EH (cell line): Measurements from ENCODE around the gene ATF6.
"Not testable (repeated sequence)": the region's sequence is repeated elsewhere in the genome, so short reads cannot be mapped to it uniquely, and the experiment has no call there.

Source experiments
- DNase-seq: peaks from one replicate; pipeline ENCODE4 v3.0.0-alpha.2; 2015; ENCODE audit warnings: low read depth

The ATF6 gene

DNA sequence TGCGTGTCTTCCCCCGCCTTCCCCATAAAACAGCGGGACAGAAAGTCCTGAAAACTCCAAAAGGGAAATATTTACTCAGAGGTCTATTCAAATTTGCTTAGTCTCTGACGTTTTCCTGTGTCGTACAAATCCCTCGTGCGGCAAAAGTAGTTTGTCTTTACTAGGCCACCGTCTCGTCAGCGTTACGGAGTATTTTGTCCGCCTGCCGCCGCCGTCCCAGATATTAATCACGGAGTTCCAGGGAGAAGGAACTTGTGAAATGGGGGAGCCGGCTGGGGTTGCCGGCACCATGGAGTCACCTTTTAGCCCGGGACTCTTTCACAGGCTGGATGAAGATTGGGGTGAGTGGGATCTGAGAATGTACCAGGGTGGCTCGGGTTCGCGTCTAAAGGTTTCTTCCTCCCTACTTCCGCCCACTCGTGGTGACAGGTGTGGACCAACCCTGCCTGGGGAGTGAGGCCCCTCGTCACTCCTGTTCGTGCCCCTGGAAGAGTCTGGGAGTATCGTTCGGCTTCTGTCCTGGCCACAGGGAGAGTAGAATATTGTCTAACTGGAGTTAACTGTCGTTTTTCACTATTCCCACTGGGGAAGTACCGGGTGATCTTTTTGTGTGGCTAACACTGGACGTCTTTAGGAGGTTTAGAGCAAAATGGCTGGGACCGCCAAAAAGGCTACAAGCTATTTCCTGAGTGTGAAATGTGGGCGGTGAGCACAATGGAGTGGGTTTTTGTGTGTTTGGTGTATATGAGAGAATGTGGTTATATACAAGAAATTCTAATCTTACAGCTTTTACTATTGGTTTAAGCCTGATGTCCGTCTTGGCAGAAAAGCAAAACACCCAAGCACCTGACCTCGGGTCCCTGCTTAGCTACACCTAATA lies at the start of gene ATF6:
ATF6 (plus strand) TSS at position 219 of the 880 bp plus-strand sequence; CDS start at position 260, 41 bp downstream.
- DNase-seq = peak; percentile 91

DNA sequence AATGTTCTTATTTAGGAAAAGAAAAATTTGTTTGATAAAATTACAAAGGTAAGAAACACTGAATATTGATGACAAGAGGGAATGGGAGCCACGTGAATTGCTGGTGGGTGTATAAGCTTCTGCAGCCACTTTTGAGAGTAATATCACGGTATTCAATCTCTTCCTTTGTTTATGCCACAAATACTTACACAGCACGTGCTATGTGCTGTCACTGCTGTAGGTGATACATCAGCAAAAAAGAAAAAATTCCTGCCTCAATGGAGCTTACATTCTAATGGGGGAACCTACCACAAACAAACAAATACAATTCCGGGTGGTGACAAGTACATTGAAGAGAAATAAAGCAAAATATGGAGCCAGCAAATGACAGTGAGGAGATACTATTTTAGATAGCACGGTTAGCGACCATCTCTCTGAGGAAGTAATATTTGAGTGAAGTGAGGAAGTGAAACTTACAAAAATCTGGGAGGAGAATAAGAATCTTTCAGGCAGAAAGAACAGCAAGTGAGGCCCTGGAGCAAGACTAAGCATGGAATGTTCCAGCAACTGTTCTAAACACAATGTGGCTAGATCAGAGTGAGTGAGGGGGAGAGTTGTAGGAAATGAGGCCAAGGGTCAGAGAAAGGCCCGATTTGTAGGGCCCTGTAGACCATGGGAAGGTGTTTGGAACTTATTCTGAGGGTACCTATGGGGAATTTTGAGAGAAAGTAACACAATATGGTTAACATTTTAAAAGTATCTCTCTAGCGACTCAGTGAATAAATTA lies 47.4 kb upstream of the ATF6 start:
- no peak for DNase-seq

- DNase-seq = no peak
These were observed 46.9 kb upstream of the ATF6 start for GRCh38 chr1:161719325-161719611.

DNA sequence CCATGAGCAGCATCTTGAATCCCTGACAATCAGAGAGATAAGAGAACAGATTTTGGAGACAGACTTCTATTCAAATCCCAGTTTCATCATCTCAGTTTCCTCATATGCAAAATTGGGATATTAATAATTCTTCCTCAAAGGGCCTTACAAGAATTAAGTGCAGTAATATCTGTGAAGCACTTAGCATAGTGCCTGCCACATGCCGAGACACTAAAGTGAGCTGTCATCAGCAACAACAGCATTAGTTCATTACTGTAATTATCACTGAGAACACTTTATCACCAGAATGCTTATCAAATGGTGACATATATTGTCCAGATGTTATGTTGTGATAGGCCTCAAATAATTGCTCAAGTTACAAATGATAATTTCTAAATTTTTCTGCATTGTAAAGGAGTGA lies 45.7 kb upstream of the ATF6 start:
- no peak for DNase-seq

DNA sequence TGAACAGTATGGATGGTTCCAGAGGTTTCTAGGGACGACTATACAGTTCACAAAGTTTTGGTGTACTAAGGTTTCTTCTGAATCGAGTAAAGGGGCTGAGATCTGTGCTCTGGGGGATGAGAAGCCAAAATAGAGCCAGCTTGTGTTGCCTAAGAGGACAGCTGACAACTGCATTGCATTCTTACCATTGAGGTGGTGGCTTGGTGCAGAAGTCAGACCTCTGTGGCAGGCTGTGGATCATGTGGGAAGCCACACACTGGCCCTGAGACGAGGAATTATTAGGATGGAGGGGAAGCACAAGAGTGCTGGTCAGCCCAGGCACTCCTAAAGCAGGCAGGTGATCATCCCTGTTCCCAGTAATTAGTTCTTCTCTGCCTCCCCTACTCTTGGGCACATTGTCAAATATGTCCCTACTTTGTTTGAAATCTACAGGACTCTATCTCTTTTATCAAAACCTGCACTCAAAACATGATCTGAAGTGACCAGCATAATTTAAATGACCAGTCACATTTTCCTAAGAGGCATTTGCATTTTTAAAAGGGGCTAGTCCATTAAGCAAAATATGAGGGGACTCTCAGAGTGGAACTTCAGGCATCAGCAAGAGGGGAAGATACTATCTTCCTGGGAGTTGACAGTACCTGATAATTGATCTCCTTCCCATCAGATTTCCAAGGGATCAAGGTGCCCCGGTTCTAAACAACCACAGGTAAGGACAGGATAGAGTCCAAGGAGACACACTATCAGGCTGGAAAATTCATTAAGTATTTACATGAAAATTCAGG lies 45.0 kb upstream of the ATF6 start, which contains the start of gene FCRLB:
FCRLB (plus strand) TSS at position 589 of the 782 bp plus-strand sequence. CDS start 1,129 bp downstream, outside the sequence.
- DNase-seq = peak; percentile 25

DNA sequence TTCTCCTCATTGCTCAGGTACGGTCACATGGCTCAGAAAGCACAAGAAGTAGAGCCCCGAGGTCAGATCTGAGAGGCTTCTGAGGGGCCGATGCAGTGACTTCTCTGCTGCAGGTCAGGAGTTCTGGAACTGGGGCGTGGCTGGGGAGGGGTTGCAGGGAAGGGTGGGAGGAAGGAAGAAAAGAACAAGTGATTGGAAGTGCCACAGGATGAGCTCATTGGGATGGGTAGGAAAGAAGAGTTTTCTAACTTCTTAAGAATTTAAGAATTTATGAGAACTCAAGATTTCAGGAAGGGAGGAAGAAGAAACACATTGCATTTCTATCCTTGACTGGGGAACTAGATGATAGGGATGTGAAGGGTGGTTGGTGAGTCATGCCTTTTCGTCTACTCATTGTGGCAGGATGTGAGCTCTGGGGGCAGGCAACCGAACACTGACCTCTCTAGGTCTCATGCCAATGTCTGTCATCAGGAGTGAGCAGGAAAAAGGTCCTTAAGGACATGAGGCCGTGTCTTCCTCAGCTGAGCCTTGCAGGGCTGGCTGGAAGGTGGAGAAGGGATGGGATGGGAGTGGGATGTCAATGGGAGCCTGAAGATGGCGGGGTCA lies 44.3 kb upstream of the ATF6 start:
- peak; percentile 99 for DNase-seq

DNA sequence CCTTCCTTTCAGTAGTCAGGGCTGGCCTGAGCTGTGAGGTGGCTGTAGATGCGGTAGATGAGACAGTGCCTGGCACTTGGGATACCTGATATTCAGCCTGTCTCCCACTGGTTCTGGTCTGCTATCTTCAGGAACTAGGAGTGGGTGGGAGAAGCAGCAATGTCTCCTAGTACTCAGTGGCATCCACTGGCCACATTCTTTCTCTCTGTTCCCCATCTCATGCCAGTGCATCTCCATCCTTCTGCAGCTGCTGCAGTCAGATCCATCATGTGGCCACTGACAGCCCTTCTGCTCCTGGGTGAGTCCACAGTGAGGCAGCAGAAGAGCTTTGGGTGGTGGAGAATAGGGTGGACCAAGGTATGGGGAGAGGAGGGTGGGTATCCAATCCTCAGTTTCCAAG lies 43.7 kb upstream of the ATF6 start:
- peak; percentile 33 for DNase-seq

- no peak for DNase-seq
These were observed 42.5 kb upstream of the ATF6 start for GRCh38 chr1:161723459-161724141.

DNA sequence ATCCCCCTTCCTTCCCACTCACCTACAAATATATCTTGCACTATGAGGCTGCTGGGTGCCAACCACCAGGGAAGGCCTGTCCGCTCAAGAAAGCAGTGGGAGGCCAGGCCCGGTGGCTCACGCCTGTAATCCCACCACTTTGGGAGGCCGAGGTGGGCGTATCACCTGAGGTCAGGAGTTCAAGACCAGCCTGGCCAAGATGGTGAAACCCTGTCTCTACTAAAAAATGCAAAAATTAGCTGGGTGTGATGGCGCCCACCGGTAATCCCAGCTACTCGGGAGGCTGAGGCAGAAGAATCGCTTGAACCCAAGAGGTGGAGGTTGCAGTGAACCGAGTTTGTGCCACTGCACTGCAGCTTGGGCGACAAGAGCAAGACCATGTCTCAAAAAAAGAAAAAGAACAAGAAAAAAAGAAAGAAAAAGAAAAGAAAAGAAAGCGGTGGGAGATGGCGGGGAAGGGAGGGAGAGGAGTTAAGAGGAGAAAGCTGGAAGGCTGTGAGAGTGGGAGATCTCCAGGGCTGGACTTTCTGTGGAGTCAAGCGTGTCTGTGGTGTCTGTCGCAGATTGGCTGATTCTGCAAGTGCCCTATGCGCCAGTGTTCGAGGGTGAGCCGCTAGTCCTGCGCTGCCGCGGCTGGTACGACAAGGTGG lies 40.7 kb upstream of the ATF6 start:
- DNase-seq = not testable (repeated sequence)

DNA sequence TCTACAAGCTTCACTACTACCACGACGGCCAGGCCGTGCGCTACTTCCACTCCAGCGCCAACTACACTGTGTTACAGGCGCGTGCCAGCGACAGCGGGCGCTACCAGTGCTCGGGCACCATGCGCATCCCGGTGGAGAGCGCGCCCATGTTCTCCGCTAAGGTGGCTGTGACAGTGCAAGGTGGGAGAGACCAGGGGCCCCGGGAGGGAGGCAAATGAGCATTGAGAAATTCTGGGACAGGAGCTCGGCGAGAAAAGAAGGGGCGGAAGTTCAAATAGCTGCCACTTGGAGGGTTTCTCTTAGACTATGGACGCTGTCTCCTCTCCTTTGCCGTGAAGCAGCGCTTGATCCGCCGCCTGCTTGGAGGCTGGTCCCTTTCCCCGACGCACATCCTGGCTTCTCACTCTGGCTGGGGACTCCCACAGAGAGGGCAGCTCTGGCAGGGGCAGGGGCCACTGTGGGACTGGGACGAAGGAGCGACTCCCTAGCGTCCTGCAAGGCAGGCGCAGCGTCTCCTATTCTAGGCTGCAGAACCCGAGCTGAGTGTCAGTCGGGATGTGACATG lies 40.1 kb upstream of the ATF6 start:
- DNase-seq = peak; percentile 72

DNA sequence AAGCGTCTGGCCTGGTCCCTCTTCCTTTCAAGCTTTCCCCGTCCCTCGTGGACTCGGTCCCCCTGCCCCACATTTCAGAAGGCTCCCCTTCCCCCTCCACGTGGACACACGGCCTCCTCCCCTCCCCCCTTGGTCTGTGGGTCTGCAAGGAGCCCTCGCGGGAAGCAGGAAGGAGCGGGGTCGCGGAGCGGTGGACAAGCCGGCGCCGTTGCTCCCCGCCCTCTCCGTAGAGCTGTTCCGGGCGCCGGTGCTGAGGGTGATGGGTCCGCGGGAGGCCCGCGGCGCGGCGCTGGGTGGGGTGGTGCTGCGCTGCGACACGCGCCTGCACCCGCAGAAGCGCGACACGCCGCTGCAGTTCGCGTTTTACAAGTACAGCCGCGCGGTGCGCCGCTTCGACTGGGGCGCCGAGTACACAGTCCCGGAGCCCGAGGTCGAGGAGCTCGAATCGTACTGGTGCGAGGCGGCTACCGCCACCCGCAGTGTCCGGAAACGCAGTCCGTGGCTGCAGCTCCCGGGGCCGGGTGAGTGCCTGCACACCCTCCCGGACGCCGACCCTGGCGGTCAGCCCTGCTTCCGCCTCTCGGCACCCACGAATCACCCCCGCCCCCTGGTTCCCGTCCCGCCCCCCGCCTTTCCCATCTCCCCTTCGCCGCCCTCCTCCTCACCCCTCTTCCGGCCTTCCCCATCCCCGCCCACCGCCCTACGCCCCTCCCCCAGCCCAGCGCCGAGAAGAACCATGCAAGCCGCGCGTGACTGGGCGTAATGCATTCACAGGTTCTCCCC lies 39.5 kb upstream of the ATF6 start:
- peak; percentile 89 for DNase-seq

DNA sequence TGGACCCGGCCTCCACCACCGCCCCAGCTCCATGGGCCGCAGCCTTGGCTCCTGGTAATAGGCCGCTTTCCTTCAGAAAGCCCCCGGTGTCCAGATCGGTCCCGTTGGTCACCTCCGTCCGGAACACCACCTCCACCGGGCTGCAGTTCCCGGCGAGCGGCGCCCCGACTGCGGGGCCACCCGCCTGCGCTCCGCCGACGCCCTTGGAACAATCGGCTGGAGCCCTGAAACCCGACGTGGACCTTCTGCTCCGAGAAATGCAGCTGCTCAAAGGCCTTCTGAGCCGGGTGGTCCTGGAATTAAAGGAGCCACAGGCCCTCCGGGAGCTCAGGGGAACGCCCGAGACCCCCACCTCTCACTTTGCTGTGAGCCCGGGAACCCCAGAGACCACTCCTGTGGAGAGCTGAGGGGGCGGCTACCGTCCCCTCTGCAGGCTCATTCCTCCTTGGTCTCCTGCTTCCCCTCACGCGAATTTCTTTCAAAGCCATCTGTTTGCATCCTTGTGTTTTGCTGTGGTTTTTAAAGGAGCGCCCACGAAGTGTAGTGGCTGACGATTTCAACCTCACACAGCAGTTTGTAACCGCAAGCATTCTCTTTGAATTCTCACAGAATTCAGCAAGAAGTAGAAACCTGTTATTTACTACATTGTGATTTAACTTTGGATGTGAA lies 38.7 kb upstream of the ATF6 start:
- DNase-seq = peak; percentile 86

GRCh38 chr1:161728376-161729226 lies 37.5 kb upstream of the ATF6 start:
- no peak for DNase-seq

- DNase-seq = peak; percentile 78
These were observed 36.0 kb upstream of the ATF6 start for GRCh38 chr1:161730050-161730564.

GRCh38 chr1:161731241-161731640 lies 34.9 kb upstream of the ATF6 start:
- no peak for DNase-seq

DNA sequence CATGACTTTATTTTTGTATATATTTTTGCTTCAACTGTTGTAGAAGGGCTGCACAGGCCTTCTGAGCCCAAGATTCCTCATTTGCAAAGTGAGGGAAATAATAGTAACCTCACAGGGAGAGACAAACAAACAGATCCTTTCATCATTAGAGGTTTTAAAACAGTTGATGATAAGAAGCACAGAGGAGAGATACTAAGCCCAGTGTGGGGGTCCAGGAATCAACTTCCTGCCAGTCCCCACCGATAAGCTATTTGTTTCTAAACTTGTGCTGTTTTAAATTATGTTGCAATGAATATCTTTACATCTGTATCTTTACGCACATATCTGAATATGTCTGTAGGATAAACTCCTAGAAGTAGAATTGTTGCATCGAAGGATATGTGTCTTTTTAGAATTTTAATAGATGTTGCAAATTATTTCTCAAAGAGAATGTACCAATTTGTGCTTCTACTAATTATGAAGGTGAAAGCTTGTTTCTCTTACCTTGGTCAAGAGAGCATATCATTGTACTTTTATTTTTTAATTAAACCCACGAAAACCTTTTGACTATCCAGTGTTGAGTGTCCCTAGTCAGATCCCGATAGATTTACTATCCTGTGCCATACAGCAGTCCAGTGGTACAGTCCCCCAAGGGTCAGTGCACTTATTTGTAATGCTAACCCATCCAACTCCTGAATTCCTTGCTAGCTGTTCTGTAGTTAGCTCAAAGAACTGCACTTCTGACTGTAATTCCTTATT lies 34.0 kb upstream of the ATF6 start:
- no peak for DNase-seq

GRCh38 chr1:161733526-161733925 lies 32.6 kb upstream of the ATF6 start:
- peak; percentile 96 for DNase-seq
